Stimulated activated CD4-positive, alpha-beta T cell treated with anti-CD3 and anti-CD28 coated beads, Interleukin-1b, Interleukin-23, amount 100 ng/mL, for 48 hours (primary cell): Measurements from ENCODE around the gene NKX2-2.

Source experiments
- DNase-seq: peaks from one replicate; pipeline ENCODE4 v3.0.0-alpha.2; 2020

NKX2-2 gene

DNA sequence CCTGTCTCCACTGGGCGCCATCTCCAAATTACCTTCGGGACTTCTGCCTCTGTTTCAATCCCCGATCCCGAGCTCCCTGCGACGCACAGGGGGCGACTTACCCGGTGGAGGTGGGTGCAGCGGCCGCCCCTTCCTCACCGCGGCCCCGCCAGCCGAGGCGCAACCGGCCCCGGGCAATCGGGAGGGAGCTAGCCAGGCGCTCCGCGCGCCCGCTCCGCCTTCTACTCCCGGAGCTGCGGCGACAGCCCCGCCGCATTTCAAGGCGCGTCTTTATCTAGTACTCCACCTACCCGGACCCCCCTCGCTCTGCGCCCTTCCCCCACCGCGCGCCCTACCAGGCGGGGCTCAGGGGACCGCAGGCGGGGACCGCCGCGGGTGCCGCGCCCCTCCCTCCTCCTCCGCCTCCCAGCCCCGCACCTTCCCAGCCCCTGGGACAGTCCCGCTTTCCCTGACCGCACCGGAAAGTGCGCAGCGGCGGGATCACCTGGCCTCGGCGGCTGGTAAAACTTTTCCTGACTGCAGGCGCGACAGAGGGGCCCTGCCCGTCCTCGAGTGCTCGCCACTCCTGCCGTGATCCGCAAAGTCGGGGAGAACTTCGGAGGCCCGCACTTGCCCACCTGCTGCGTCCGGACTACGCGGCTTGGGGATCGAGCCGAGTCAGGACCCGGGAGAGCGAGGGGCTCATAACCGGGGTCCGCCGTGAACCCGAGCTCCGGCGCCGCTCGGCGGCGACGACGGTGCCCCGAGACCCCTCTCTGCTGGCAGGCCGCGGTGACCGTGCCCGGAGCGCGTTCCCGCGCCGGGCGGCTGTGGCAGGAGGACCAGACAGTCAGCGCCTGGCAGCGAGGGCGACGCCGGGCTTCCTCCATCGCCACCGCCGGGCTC lies 8.0 kb upstream of the NKX2-2 start:
- no peak for DNase-seq

DNA sequence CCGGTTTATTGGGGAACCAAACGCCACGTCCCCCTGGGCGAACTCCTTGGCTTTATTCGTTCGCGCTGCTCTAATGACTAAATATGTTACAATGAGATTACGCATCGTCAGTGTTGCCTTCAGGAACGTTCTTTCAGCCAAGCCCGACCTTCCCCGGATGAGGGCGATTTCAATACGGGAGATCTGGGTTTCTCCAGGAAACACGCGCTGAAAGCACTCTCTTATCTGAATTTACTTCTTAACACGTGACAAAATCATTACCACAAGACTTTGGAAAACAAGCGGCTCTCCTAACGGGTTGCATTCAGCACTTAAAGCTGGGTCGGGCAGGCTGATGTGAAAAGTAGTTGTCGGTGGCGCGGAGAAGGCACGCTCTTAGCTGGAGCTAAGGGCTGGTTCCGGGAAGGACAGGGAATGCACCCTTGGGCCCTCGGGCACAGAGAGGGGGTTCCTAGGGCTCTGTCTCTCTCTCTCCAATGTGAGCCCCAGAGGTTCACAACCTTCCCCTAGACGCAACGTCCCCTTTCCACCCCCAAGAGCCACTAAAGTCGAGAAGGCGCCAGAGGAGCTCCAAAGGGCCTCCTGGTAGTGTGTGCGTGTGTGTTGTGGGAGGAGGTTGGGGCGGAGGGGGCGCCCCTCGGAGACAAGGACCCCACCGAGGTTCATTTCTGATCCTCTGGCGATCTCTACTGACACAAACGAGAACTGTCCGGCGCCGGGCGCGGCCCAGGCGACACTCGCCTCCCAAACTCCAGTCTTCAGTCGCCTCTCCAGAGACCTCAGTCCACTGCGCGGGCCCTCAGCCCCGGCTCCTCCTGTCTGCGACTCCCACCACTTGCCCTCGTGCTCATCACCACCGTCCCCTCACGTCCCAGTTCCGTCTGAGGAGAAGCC lies 7.1 kb upstream of the NKX2-2 start:
- no peak for DNase-seq

- no peak for DNase-seq
Observed at GRCh38 chr20:21519136-21519584, 5.3 kb upstream of the NKX2-2 start.

DNA sequence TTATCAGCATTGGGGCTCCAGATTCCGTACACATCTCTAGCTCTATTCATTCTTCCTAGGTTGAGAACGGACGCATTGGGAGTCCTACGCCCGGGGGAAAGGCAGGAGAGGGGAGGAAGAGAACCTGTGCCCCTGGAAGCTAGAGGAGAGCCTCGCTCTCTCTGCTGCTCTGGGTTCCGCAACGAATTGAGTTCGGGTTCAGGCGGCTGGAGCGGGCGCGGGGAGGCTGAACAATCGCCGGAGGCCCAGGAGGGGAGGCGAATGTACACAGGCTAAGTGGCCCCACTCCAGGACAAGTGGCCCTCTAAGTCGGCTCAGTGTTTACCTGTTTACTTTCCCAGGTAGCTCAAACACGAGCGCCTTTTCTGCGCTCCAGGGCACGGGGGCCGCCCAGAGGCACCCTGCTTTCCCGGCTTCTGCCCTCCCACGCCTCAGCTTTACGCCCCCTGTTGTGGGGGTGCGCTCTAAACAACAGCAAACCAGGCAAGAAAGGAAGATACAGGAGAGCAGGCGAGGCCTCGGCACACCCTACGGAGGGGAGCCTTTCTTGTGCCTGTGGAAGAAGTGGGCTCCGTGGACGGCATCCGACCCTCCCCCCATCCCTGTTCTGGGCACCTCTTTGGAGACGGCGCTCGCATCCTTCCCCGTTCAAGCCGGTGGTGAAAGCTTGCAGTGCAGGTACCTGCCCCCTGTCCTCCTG lies 4.6 kb upstream of the NKX2-2 start:
- no peak for DNase-seq

GRCh38 chr20:21517566-21518277 lies 3.9 kb upstream of the NKX2-2 start:
- no peak for DNase-seq

DNA sequence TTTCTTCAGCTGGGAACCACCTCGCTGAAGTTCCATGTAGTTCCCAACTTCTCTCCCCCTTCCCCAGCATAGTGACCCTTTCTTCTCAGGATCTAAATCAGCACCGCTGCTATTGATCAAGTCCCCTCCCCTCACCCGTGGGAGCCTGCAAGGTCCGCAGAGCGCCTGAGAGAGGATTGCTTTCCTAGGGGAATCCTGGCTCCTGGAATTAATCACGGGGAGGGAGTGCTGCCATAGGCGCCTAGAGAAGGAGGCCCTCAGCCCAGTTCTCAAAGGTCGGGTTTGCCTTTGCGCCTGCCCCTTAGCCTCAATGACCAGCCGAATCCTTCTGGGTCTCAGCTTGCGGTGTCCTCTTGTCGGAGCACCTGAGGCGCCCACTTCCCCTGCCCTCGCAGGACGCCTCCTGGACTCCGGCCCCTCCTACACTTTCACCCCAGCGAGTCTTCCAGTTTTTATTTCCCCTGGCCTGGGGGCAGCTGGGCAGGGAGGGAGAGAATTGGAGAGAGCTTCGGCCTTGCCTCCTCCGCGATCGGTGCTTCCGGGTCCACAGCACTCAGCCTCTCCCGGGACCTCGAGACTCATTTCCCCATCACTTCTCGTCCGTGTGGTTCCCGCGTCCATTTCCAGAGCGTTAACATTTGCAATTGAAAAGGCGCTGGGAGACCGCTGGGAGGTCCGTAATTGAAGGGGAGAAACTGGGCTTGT lies 3.1 kb upstream of the NKX2-2 start:
- no peak for DNase-seq

GRCh38 chr20:21516180-21516567 lies 2.3 kb upstream of the NKX2-2 start:
- no peak for DNase-seq

- DNase-seq = no peak
Observed at GRCh38 chr20:21515300-21516179, 1.7 kb upstream of the NKX2-2 start.

DNA sequence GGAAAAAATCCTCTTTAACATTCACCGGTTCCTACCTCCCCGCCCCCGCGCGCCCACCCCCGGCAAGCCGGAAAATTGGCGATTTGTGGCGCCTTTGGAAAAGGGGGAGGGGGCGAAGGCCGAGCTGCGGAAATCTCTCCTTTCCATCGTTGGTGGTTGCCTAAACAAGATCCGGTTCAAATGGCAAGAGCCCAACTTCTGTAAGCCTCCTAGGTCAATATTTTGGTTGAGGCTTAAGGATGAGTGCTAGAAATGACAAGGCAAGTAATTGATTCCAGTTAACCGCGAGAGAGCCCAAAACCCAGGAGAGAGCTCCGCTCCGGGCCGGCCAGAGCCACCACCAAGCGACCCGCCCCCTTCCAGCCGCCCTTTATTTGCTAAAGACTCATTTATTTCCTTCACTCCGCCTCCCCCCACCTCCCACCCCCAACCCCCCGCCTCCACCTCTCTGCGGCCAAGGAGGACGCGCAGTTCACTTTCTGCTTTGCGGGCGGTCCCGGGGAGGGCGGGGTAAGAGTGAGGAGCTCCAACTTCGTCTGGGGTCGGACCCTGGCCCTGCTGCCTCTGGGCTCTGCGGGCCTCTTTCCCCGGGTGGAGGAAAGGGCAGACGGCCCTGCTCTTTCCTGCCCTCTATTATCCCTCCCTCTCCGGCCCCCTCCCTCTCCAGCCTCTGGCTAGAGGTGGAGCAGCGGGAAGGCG lies 838 bp upstream of the NKX2-2 start:
- DNase-seq = no peak

GRCh38 chr20:21513181-21513663 lies 642 bp downstream of the NKX2-2 start:
- no peak for DNase-seq

- DNase-seq = no peak
Observed at GRCh38 chr20:21512634-21513180, 1.2 kb downstream of the NKX2-2 start.

DNA sequence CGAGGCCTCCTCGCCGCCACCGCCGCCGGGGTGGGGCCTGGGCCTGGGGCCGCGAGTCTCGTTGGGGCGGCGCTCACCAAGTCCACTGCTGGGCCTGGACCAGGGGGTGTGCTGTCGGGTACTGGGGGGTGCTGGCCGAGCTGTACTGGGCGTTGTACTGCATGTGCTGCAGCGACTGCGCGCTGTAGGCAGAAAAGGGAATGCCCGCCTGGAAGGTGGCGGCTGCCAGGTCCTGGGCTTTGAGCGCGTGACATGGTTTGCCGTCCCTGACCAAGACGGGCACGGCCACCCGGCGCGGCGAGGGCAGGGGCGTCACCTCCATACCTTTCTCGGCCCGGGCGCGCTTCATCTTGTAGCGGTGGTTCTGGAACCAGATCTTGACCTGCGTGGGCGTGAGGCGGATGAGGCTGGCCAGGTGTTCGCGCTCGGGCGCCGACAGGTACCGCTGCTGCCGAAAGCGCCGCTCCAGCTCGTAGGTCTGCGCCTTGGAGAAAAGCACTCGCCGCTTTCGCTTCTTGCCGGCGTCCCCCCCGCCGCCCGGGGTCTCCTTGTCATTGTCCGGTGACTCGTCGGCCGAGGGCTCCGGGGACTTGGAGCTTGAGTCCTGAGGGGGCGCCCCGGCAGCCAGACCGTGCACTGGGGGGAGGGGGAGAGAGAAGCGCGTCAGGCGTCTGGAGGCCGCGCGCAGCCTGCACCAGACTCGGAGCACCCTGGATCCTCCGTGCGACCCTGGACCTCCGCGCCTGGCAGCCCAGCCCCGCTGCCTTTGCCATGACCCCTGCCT lies 1.8 kb downstream of the NKX2-2 start:
- DNase-seq = no peak

DNA sequence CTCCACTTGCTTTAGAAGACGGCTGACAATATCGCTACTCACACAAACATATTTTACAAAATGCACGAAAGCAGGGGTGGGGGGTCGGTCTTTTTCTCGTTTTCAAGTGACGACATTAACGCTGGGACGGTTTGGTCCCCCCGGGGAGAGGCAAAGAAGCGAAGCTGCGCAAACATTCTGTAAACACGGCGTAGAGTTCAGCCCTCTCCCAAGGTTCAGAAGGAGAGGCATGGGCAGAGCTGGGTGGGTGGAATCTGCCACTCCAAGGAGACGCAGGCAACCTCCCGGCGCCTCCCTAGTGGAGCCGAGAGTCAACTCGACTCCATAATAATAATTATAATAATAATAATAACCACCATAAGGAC lies 2.4 kb downstream of the NKX2-2 start:
- DNase-seq = no peak

DNA sequence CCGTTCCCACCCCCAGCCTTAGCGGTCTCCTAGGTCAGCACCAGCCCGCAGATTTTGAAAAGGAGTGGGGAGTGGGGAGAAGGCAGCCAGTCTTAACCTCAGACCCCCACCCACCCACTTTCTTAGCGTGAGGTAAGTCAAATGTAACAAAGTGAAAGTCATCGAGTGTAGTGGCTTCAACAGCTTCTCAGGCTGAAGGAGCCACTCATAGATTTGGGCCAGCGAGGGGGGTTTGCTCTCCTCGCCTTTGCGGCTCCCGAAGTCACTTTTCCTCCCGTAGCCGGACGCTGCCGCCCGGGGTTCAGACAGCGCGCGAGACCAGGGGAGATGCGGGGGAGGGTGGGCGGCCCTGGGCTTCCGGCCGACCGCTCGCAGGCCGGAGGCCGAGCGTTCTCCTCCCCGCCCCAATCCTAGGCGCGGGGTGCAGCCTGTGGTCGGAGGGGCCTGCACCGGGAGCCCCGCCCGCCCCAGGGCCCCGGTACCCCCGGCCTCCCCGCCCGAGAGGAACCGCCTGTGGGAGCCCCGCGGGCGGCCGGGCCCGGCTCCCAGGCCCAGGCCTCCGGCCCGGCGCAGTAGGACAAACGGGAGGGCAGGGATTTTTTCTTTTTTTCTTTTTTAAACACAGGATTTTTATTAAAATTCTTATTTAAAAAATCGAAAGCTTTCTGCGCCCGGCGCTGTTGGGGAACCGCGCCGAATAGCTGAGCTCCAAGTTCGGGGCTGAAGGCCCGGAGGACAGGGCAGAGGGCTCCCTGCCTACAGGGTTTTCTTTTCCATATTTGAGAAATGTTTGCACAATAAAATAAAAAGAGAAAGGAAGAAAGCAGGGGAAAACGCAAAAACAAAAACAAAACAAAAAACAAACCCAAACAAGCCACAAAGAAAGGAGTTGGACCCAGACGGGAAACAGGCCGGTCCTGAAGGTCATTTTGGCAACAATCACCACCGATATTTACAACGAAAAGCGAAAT lies 3.2 kb downstream of the NKX2-2 start:
- no peak for DNase-seq

- DNase-seq = no peak
Observed at GRCh38 chr20:21509597-21510371, 4.1 kb downstream of the NKX2-2 start.

GRCh38 chr20:21509079-21509596 lies 4.7 kb downstream of the NKX2-2 start:
- no peak for DNase-seq
